Endodermal cell (in vitro differentiated cells): ENCODE data around the gene GRIN2C. TPM values are rescaled to one million over a fixed set of nuclear protein-coding genes. Genes with fewer than 3 reads are reported as not detected.
A peak's percentile ranks its signal among the peaks of the same experiment; 100 is the strongest.

Source experiments
- DNase-seq: peaks from one replicate; pipeline ENCODE4 v3.0.0-alpha.2; 2017
- H3K27ac ChIP-seq: 2 replicates; pipeline ENCODE4 v1.5.1; 2013; ENCODE audit warnings: mild to moderate bottlenecking, low read depth, low read length, moderate library complexity
- H3K27me3 ChIP-seq: 2 replicates; pipeline ENCODE4 v1.6.1; 2013; ENCODE audit warnings: mild to moderate bottlenecking, low read length, moderate library complexity; ENCODE audit not compliant: insufficient read depth, control insufficient read depth, poor library complexity, severe bottlenecking
- H3K36me3 ChIP-seq: 2 replicates; pipeline ENCODE4 v1.7.0; 2013; ENCODE audit warnings: mild to moderate bottlenecking, low read length, moderate library complexity; ENCODE audit not compliant: control insufficient read depth, insufficient read depth
- H3K4me1 ChIP-seq: one replicate; pipeline ENCODE4 v1.7.0; 2013; ENCODE audit warnings: low read length; ENCODE audit not compliant: control insufficient read depth, insufficient read depth
- H3K4me3 ChIP-seq: 2 replicates; pipeline ENCODE4 v1.5.1; 2013; ENCODE audit warnings: mild to moderate bottlenecking, low read length, moderate library complexity
- H3K9ac ChIP-seq: 2 replicates; pipeline ENCODE4 v1.6.1; 2013; ENCODE audit warnings: mild to moderate bottlenecking, low read length, moderate library complexity; ENCODE audit not compliant: poor library complexity, severe bottlenecking; ENCODE audit errors: extremely low read depth
- H3K9me3 ChIP-seq: 2 replicates; pipeline ENCODE4 v1.6.1; 2013; ENCODE audit warnings: mild to moderate bottlenecking, low read length, moderate library complexity; ENCODE audit not compliant: control insufficient read depth
- H3K27ac Mint-ChIP-seq: 2 replicates; pipeline ENCODE4 v1.8.0; 2020; ENCODE audit warnings: mixed read lengths
- H3K27me3 Mint-ChIP-seq: 2 replicates; pipeline ENCODE4 v1.8.0; 2021; ENCODE audit warnings: mild to moderate bottlenecking, mixed read lengths; ENCODE audit not compliant: insufficient read depth
- H3K36me3 Mint-ChIP-seq: 2 replicates; pipeline ENCODE4 v1.8.0; 2020; ENCODE audit warnings: low read depth, mixed read lengths
- H3K4me1 Mint-ChIP-seq: 2 replicates; pipeline ENCODE4 v1.8.0; 2020; ENCODE audit warnings: mixed read lengths
- H3K4me3 Mint-ChIP-seq: 2 replicates; pipeline ENCODE4 v1.8.0; 2020; ENCODE audit warnings: mild to moderate bottlenecking, moderate library complexity, mixed read lengths
- H3K9me3 Mint-ChIP-seq: 2 replicates; pipeline ENCODE4 v1.8.0; 2020; ENCODE audit warnings: mild to moderate bottlenecking, mixed read lengths
- CTCF ChIP-seq: fragments of 200-600 bp; sonication (generic); conservative IDR thresholded peaks from 2 replicates; pipeline ENCODE4 v1.5.0; 2021; ENCODE audit warnings: antibody characterized with exemption, mild to moderate bottlenecking
- WGBS, 2 experiments: methylation state at CpG; one replicate each; pipeline versions ENCODE4 v1.1.5 to v1.1.7; 2013; ENCODE audit warnings: missing lambda C conversion rate in 2 of 2, mixed read lengths in 1 of 2; ENCODE audit not compliant: insufficient coverage in 1 of 2, insufficient read length in 1 of 2; 5-methylcytosine and 5-hydroxymethylcytosine counted together
- total RNA-seq, 2 donors: library from RNA; stranded (reverse); fragmentation: NEBNext Ultra II Directional in 1 of 2; extraction: Animal tissue kit (Norgen Biotek cat#: 25700) in 1 of 2; gene quantifications; 2 replicates in 1 of 2; 3 replicates in 1 of 2; pipeline ENCODE4 v1.2.1, GENCODE V29; 2021

GRIN2C gene
- total RNA-seq, 2 donors from 2014 or later = 0.24 to 0.31 TPM

- peak; percentile 60 for DNase-seq
- WGBS, 2 experiments = 50 to 54% methylated on average over 17 to 22 of the region's 22 CpGs
- Mint-ChIP-seq H3K4me3 (peak overlapping the region; percentile 56), H3K4me1 (peaks cover 8% of the 10 kb centered on the region), H3K9me3 (no peaks in the 10 kb centered on the region), H3K36me3 (no peaks in the 10 kb centered on the region), H3K27me3 (peaks cover 57% of the 10 kb centered on the region), H3K27ac (peak overlapping the region; percentile 78)
- no peaks in the 10 kb centered on the region for H3K36me3 ChIP-seq
- H3K4me3 ChIP-seq = peak overlapping the region; percentile 71
- H3K9me3 ChIP-seq = no peaks in the 10 kb centered on the region
- no peak for TF ChIP-seq CTCF
- H3K27me3 ChIP-seq = peaks cover 59% of the 10 kb centered on the region
- H3K27ac ChIP-seq = no peak overlapping the region
- H3K9ac ChIP-seq = no peak overlapping the region
- no peaks in the 10 kb centered on the region for H3K4me1 ChIP-seq
Observed at GRCh38 chr17:74893936-74894671, 34.4 kb upstream of the GRIN2C start.

- WGBS, 2 experiments = 4 to 11% methylated on average over 47 to 86 of the region's 86 CpGs
- peaks cover 8% of the 10 kb centered on the region for H3K4me1 Mint-ChIP-seq
- H3K27me3 ChIP-seq = peaks cover 59% of the 10 kb centered on the region
- H3K4me3 Mint-ChIP-seq = peak within 1 kb of the TSS; percentile 56
- no peak for TF ChIP-seq CTCF
- H3K9me3 Mint-ChIP-seq = no peaks in the 10 kb centered on the region
- peak within 1 kb of the TSS; percentile 78 for H3K27ac Mint-ChIP-seq
- no peak within 1 kb of the TSS for H3K9ac ChIP-seq
- H3K36me3 Mint-ChIP-seq = no peaks in the 10 kb centered on the region
- peak within 1 kb of the TSS; percentile 71 for H3K4me3 ChIP-seq
- no peaks in the 10 kb centered on the region for H3K36me3 ChIP-seq
- DNase-seq = peak; percentile 86
- H3K9me3 ChIP-seq = no peaks in the 10 kb centered on the region
- H3K27me3 Mint-ChIP-seq = peaks cover 59% of the 10 kb centered on the region
- H3K27ac ChIP-seq = no peak within 1 kb of the TSS
- H3K4me1 ChIP-seq = no peaks in the 10 kb centered on the region
Observed at GRCh38 chr17:74892974-74893911, 33.6 kb upstream of the GRIN2C start, which contains the start of gene FADS6. TSS of gene FADS6 (minus strand) at chr17:74893633. CDS start at chr17:74893595, 38 bp downstream.

GRCh38 chr17:74892013-74892841, 32.5 kb upstream of the GRIN2C start:
- peak; percentile 62 for DNase-seq
- H3K4me3 ChIP-seq = no peak overlapping the region
- no peaks in the 10 kb centered on the region for H3K9me3 ChIP-seq
- WGBS, 2 experiments = 89% methylated on average over 9 to 20 of the region's 20 CpGs
- H3K9ac ChIP-seq = no peak overlapping the region
- no peak overlapping the region for H3K27ac Mint-ChIP-seq
- H3K27me3 Mint-ChIP-seq = peaks cover 58% of the 10 kb centered on the region
- no peaks in the 10 kb centered on the region for H3K9me3 Mint-ChIP-seq
- peak overlapping the region; percentile 56 for H3K4me3 Mint-ChIP-seq
- peaks cover 55% of the 10 kb centered on the region for H3K27me3 ChIP-seq
- H3K36me3 ChIP-seq = no peaks in the 10 kb centered on the region
- peaks cover 8% of the 10 kb centered on the region for H3K4me1 Mint-ChIP-seq
- H3K36me3 Mint-ChIP-seq = no peaks in the 10 kb centered on the region
- TF ChIP-seq CTCF = peak; percentile 46
- no peak overlapping the region for H3K27ac ChIP-seq
- no peaks in the 10 kb centered on the region for H3K4me1 ChIP-seq
